HCT116 (cell line): ENCODE data around the gene DBX1. TPM values are rescaled to one million over a fixed set of nuclear protein-coding genes. Genes with fewer than 3 reads are reported as not detected.

Experiments used
- ATAC-seq: fragments of 200-7000 bp; cut with Tn5 transposase; 2 replicates; pipeline ENCODE4 v1.9.1; 2020; ENCODE audit warnings: mild to moderate bottlenecking, moderate library complexity
- BruUV-seq: library from RNA; stranded (reverse); fragments of 400-500 nt; replicated peaks from 2 replicates; lab custom pipeline; 2021; lab: Mats Ljungman, UMichigan
- CTCF ChIA-PET: fragments of 300-600 bp; sonication (Branson Sonifier 250); formaldehyde crosslinking; loops from one replicate; lab custom pipeline; 2021; ENCODE audit warnings: antibody characterized with exemption; lab: Charles Lee
- POLR2A ChIA-PET: fragments of 300-600, 350-600 bp; sonication (Branson Sonifier 250); formaldehyde crosslinking; loops from one replicate; lab custom pipeline; 2021; ENCODE audit warnings: antibody characterized with exemption; lab: Charles Lee
- RAD21 ChIA-PET, 2 experiments: fragments of 300-600 bp; sonication (Branson Sonifier 250); formaldehyde crosslinking; loops; one replicate each; lab custom pipeline; 2023; ENCODE audit warnings: low total read pairs in 2 of 2; ENCODE audit not compliant: uncharacterized antibody in 2 of 2, unreplicated experiment in 2 of 2, low non-redundant PET in 1 of 2; lab: Charles Lee
- DNase-seq: peaks from one replicate; pipeline ENCODE4 v3.0.0-alpha.2; 2010; ENCODE audit warnings: low read depth, low spot score
- H2AFZ ChIP-seq: fragments of 200-600 bp; shearing (Covaris generic), sonication (generic); 2 replicates; pipeline ENCODE4 v1.6.1; 2017; ENCODE audit warnings: low read depth, mixed run types, mixed read lengths, antibody characterized with exemption, low read length; ENCODE audit not compliant: poor library complexity, severe bottlenecking
- H3K27ac ChIP-seq: 2 replicates; pipeline ENCODE4 v1.5.1; 2012; ENCODE audit warnings: low read depth, low read length
- H3K27me3 ChIP-seq: fragments of 200-600 bp; sonication (generic); 2 replicates; pipeline ENCODE4 v1.6.1; 2016; ENCODE audit warnings: mixed run types, low read length, mixed read lengths; ENCODE audit not compliant: insufficient read depth
- H3K36me3 ChIP-seq, 2 experiments: fragments of 200-500 bp in 1 of 2; fragments of 200-600 bp in 1 of 2; sonication (Bioruptor generic) in 1 of 2; sonication (generic) in 1 of 2; 2 replicates each; pipeline versions ENCODE4 v1.5.1 to v1.6.1; 2014 to 2016; ENCODE audit warnings: low read length in 2 of 2, inconsistent platforms in 1 of 2, mixed read lengths in 1 of 2, mixed run types in 1 of 2; ENCODE audit not compliant: insufficient read depth in 2 of 2, control insufficient read depth in 1 of 2
- H3K4me1 ChIP-seq, 2 experiments: fragments of 200-600 bp in 1 of 2; sonication (generic) in 1 of 2; 2 replicates each; pipeline versions ENCODE4 v1.5.1 to v1.6.1; 2012 to 2017; ENCODE audit warnings: low read length in 2 of 2, inconsistent platforms in 1 of 2, mild to moderate bottlenecking in 1 of 2, mixed read lengths in 1 of 2, mixed run types in 1 of 2, moderate library complexity in 1 of 2; ENCODE audit not compliant: insufficient read depth in 2 of 2, control insufficient read depth in 1 of 2
- H3K4me2 ChIP-seq: fragments of 200-600 bp; sonication (generic); 2 replicates; pipeline ENCODE4 v1.6.1; 2017; ENCODE audit warnings: mixed run types, low read length, mixed read lengths
- H3K4me3 ChIP-seq, 2 experiments: fragments of 200-600 bp in 1 of 2; sonication (generic) in 1 of 2; replicated peaks in 1 of 2; 2 replicates each; pipeline ENCODE4 v1.5.1; 2011 to 2016; ENCODE audit warnings: low read length in 2 of 2, control low read depth in 1 of 2, low read depth in 1 of 2, mild to moderate bottlenecking in 1 of 2, mixed read lengths in 1 of 2, mixed run types in 1 of 2
- H3K79me2 ChIP-seq: fragments of 200-600 bp; sonication (generic); 2 replicates; pipeline ENCODE4 v1.6.1; 2017; ENCODE audit warnings: mild to moderate bottlenecking, mixed run types, low read length, moderate library complexity, mixed read lengths; ENCODE audit not compliant: insufficient read depth
- H3K9ac ChIP-seq: fragments of 200-600 bp; sonication (generic); 2 replicates; pipeline ENCODE4 v1.6.1; 2016; ENCODE audit warnings: low read length, mixed read lengths
- H3K9me2 ChIP-seq: fragments of 200-600 bp; sonication (generic), shearing (Covaris generic); 2 replicates; pipeline ENCODE4 v1.6.1; 2017; ENCODE audit warnings: mixed run types, mild to moderate bottlenecking, moderate library complexity; ENCODE audit not compliant: insufficient read depth
- H3K9me3 ChIP-seq, 2 experiments: fragments of 200-500 bp in 1 of 2; fragments of 200-600 bp in 1 of 2; sonication (Bioruptor generic) in 1 of 2; sonication (generic) in 1 of 2; 2 replicates each; pipeline ENCODE4 v1.6.1; 2014 to 2017; ENCODE audit warnings: low read length in 2 of 2, mixed read lengths in 2 of 2, inconsistent platforms in 1 of 2, low read depth in 1 of 2, mild to moderate bottlenecking in 1 of 2, mixed run types in 1 of 2, moderate library complexity in 1 of 2; ENCODE audit not compliant: control insufficient read depth in 1 of 2, insufficient read depth in 1 of 2
- H4K20me1 ChIP-seq: fragments of 200-600 bp; sonication (generic), shearing (Covaris generic); 2 replicates; pipeline ENCODE4 v1.6.1; 2017; ENCODE audit warnings: mixed run types, mild to moderate bottlenecking, moderate library complexity; ENCODE audit not compliant: insufficient read depth
- POLR2AphosphoS5 ChIP-seq: IDR thresholded peaks from 2 replicates; pipeline ENCODE4 v1.6.1; 2011; ENCODE audit warnings: mild to moderate bottlenecking, low read depth, low read length, moderate library complexity
- REST ChIP-seq: IDR thresholded peaks from 2 replicates; pipeline ENCODE4 v1.6.1; 2012; ENCODE audit warnings: low read depth
- SP1 ChIP-seq: IDR thresholded peaks from 2 replicates; pipeline ENCODE4 v1.6.1; 2012; ENCODE audit warnings: low read depth
- ZNF274 ChIP-seq: fragments of 200-500 bp; sonication (Bioruptor generic); IDR thresholded peaks from 2 replicates; pipeline ENCODE4 v1.6.1; 2014; ENCODE audit warnings: mild to moderate bottlenecking, low read depth, low read length, inconsistent platforms
- intact Hi-C: fragments of 100-400 bp; cut with micrococcal nuclease; formaldehyde crosslinking; loops from 2 replicates; pipeline ENCODE4 v1.10.0; 2022
- total RNA-seq: library from RNA; stranded (reverse); gene quantifications from one replicate; pipeline ENCODE4 v1.2.1, GENCODE V29; 2021; ENCODE audit not compliant: unreplicated experiment

Gene DBX1
- total RNA-seq, 1 experiment from 2014 or later, result not detected

GRCh38 chr11:20163783-20164481, 3.7 kb upstream of the DBX1 start:
- RAD21 ChIA-PET, result no interaction called here
- intact Hi-C loops, result no loop called here
- H3K4me1 ChIP-seq, result no peaks in the 10 kb centered on the region
- no peak for DNase-seq
- H3K27ac ChIP-seq, result no peak overlapping the region
- CTCF ChIA-PET, result no interaction called here
- no peak overlapping the region for H3K4me3 ChIP-seq
- no peak for TF ChIP-seq POLR2AphosphoS5
- TF ChIP-seq REST, result no peak
- no peak for TF ChIP-seq ZNF274
- TF ChIP-seq SP1, result no peak
- H3K79me2 ChIP-seq, result no peaks in the 10 kb centered on the region
- no peaks in the 10 kb centered on the region for H3K9me3 ChIP-seq
- no peak overlapping the region for H2AFZ ChIP-seq
- no peak overlapping the region for H3K9ac ChIP-seq
- no peak for ATAC-seq
- no TSS peak for BruUV-seq
- POLR2A ChIA-PET, result no interaction called here
- no peaks in the 10 kb centered on the region for H3K9me2 ChIP-seq
- no peak overlapping the region for H3K4me2 ChIP-seq
- H3K36me3 ChIP-seq, result no peaks in the 10 kb centered on the region
- H3K27me3 ChIP-seq, result no peaks in the 10 kb centered on the region
- H4K20me1 ChIP-seq, result no peaks in the 10 kb centered on the region
